A549 (cell line): ENCODE results near the gene LCP1.

Source experiments
- JUN ChIP-seq, 2 experiments: fragments of >200 bp; sonication (Bioruptor Twin); formaldehyde crosslinking; IDR thresholded peaks; 2 replicates in 1 of 2; 3 replicates in 1 of 2; pipeline ENCODE4 v1.6.1; 2016 to 2017
- MAFK ChIP-seq: fragments of 450-650 bp; IDR thresholded peaks from 2 replicates; pipeline ENCODE4 v1.6.1; 2014; ENCODE audit not compliant: partially characterized antibody
- NFE2L2 ChIP-seq: fragments of 150-350 bp; conservative IDR thresholded peaks from 2 replicates; pipeline ENCODE4 v1.6.1; 2014; ENCODE audit warnings: low read length
- RAD21 ChIP-seq, 2 experiments: fragments of >200 bp in 1 of 2; sonication (Bioruptor Twin) in 1 of 2; formaldehyde crosslinking in 1 of 2; IDR thresholded peaks in 1 of 2; conservative IDR thresholded peaks in 1 of 2; 2 replicates in 1 of 2; 3 replicates in 1 of 2; pipeline ENCODE4 v1.6.1; 2012 to 2018; ENCODE audit warnings: inconsistent platforms in 1 of 2
- TF ChIP-seq, protein P1 (sequence below): fragments of >200 bp; sonication (Bioruptor Twin); formaldehyde crosslinking; IDR thresholded peaks from 3 replicates; pipeline ENCODE4 v1.5.1; 2016

DNA sequence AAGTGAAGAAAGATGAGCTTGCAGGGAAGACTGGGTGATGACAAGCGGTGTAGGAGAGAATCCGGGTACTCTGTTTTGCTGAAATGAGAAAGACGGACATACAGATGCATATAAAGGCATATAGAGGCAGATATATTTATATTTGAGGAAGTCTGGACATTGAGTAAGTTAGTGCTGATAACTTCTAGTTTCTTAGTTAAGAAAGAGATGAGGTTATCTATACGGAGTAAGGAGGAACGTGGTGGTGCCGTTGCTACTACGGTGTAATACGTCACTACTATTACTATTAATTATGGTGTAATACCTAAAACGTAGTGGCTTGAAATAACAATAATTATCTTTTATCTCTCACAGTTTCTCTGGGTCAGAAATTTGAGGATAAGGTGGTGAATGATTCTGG is 67.4 kb downstream of the LCP1 start:
- TF ChIP-seq, protein P1, sequence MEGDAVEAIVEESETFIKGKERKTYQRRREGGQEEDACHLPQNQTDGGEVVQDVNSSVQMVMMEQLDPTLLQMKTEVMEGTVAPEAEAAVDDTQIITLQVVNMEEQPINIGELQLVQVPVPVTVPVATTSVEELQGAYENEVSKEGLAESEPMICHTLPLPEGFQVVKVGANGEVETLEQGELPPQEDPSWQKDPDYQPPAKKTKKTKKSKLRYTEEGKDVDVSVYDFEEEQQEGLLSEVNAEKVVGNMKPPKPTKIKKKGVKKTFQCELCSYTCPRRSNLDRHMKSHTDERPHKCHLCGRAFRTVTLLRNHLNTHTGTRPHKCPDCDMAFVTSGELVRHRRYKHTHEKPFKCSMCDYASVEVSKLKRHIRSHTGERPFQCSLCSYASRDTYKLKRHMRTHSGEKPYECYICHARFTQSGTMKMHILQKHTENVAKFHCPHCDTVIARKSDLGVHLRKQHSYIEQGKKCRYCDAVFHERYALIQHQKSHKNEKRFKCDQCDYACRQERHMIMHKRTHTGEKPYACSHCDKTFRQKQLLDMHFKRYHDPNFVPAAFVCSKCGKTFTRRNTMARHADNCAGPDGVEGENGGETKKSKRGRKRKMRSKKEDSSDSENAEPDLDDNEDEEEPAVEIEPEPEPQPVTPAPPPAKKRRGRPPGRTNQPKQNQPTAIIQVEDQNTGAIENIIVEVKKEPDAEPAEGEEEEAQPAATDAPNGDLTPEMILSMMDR: no peak
- TF ChIP-seq NFE2L2 (no peak), RAD21 (conservative IDR thresholded peaks at IDR 0.05 in 1 of 2, IDR thresholded peaks at IDR 0.05 in 1 of 2) (no peak), MAFK (no peak), JUN (IDR thresholded peaks at IDR 0.05) (no peak)
